GM12865 (cell line): ENCODE measurements around the gene B3GNT5.
A peak's percentile ranks its signal among the peaks of the same experiment; 100 is the strongest.

ENCODE experiments used
- DNase-seq: peaks from one replicate; pipeline ENCODE4 v3.0.0; 2010; ENCODE audit warnings: low read depth
- H3K4me3 ChIP-seq: 2 replicates; pipeline ENCODE4 v1.5.1; 2011; ENCODE audit warnings: mild to moderate bottlenecking, low read depth, low read length, control low read depth
- CTCF ChIP-seq: IDR thresholded peaks from 2 replicates; pipeline ENCODE4 v1.5.1; 2011; ENCODE audit warnings: low read length, control low read depth, low read depth, inconsistent platforms; ENCODE audit not compliant: insufficient read depth; ENCODE audit errors: missing control alignments

B3GNT5 gene

DNA sequence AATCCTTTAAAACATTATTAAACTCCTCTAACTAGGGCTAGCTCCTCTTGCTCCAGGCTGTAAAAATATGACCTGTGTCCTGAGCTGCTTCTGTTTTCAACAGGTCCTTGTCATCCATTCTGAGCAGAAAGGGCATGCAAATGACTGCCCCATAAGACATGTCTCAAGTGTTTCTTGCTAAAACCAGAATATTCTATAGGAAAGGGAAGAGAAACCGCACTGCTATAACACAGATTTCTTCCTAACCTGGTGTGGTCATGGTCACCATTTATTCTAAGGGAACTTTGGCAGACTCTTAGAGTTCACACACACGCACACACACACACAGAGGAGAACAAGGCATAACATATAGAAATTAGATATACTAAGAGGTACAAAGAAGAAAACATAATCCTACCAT is 34.2 kb upstream of the B3GNT5 start:
- no peak overlapping the region for H3K4me3 ChIP-seq
- no peak for DNase-seq
- TF ChIP-seq CTCF, result no peak

DNA sequence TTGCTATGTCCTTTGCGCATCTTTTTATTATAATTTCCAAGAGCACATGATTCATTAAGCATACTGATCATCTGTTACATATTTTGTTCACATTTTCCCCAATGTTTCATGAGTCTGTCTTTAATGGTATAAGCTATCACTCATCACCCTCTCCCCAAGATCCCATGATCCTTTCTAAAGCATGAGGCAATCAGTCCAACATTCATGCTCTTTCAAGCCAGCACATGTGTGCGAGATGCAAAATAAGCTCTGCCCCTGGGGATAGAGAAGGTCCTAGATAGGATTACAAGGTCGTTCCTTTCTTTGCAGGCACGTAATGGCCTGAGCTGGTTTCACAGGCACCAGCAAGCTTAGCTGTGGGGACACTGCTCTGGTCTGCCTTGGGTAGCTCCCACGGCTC is 32.2 kb upstream of the B3GNT5 start:
- no peak for TF ChIP-seq CTCF
- no peak overlapping the region for H3K4me3 ChIP-seq
- DNase-seq, result no peak

DNA sequence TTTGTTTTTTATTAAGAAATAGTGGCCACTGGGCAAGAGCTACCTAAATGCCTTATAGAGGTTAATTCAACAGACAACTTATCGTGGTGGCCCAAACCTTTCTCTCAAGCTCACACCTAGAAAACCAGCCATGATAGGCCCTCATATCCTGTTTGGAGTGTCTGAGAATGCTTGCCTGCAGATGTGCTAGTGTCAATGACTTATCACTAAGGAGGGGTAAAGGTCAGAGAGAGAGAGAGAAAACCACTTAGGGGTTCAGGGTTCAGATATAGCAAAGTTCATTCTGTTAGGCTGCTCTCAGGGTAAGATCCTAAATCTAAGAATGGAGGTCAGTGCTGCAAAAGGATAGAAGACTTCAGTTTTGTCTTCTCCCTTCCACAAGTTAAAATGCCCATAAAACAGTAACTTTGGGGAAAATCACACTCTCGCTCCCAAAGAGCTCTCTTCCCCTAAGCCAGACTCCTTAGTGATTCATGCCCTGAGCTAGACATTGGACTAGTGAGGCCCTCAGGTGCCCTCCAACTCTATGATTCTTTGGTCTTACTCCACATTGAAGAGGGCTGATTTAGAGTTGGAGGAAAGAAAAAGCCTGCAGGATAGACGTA is 30.3 kb upstream of the B3GNT5 start:
- no peak overlapping the region for H3K4me3 ChIP-seq
- DNase-seq, result no peak
- no peak for TF ChIP-seq CTCF

- no peak for TF ChIP-seq CTCF
- DNase-seq, result peak; percentile 32
- H3K4me3 ChIP-seq, result no peak overlapping the region
Observed at GRCh38 chr3:183224180-183224970, 28.7 kb upstream of the B3GNT5 start.

GRCh38 chr3:183226333-183226890 is 26.6 kb upstream of the B3GNT5 start:
- no peak for TF ChIP-seq CTCF
- DNase-seq, result no peak
- H3K4me3 ChIP-seq, result no peak overlapping the region

DNA sequence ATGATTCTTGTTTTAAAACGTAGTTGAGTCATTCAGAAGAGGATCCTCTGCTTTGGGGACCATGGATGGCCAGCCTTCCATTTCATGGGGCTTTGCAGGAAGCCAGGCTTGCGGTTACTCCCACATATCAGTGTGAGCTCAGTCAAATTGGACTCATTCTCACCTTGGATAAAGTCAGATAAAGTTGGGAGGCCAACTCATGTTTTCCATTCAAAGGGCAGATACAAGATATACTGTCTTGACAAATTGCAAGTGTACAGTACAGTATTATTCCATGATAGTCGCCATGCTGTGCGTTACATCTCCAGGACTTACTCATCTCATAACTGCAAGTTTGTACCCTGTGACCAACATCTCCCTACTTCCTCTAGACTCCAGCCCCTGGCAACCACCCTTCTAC is 25.5 kb upstream of the B3GNT5 start:
- DNase-seq, result no peak
- no peak for TF ChIP-seq CTCF
- H3K4me3 ChIP-seq, result no peak overlapping the region
